Hepatocyte (in vitro differentiated cells): Measurements from ENCODE around the gene NTRK3. TPM values are rescaled to one million over a fixed set of nuclear protein-coding genes. Genes with fewer than 3 reads are reported as not detected.

ENCODE experiments used
- DNase-seq: peaks from one replicate; pipeline ENCODE4 v3.0.0-alpha.2; 2016; ENCODE audit warnings: low spot score
- H2AFZ ChIP-seq: fragments of 200-600 bp; sonication (generic); 2 replicates; pipeline ENCODE4 v1.6.0; 2016; ENCODE audit warnings: antibody characterized with exemption, mild to moderate bottlenecking
- H3K27ac ChIP-seq: fragments of 200-600 bp; sonication (generic); 2 replicates; pipeline ENCODE4 v1.5.1; 2016; ENCODE audit warnings: mild to moderate bottlenecking
- H3K27me3 ChIP-seq: fragments of 200-600 bp; sonication (generic); 2 replicates; pipeline ENCODE4 v1.6.1; 2016
- H3K36me3 ChIP-seq: fragments of 200-600 bp; sonication (generic); replicated peaks from 2 replicates; pipeline ENCODE4 v1.5.1; 2016; ENCODE audit warnings: low read depth; ENCODE audit not compliant: insufficient read depth
- H3K4me1 ChIP-seq: fragments of 200-600 bp; sonication (generic); 2 replicates; pipeline ENCODE4 v1.5.1; 2016; ENCODE audit warnings: mild to moderate bottlenecking, moderate library complexity; ENCODE audit not compliant: insufficient read depth
- H3K4me2 ChIP-seq: fragments of 200-600 bp; sonication (generic); 2 replicates; pipeline ENCODE4 v1.6.0; 2016
- H3K4me3 ChIP-seq: fragments of 200-600 bp; sonication (generic); 2 replicates; pipeline ENCODE4 v1.5.1; 2016; ENCODE audit warnings: mild to moderate bottlenecking
- H3K79me2 ChIP-seq: fragments of 200-600 bp; sonication (generic); 2 replicates; pipeline ENCODE4 v1.6.0; 2017; ENCODE audit warnings: mild to moderate bottlenecking
- H3K9me2 ChIP-seq: fragments of 200-600 bp; sonication (generic); replicated peaks from 2 replicates; pipeline ENCODE4 v1.6.0; 2017; ENCODE audit warnings: mild to moderate bottlenecking; ENCODE audit not compliant: insufficient read depth
- H3K9me3 ChIP-seq: fragments of 200-600 bp; sonication (generic); 2 replicates; pipeline ENCODE4 v1.5.1; 2016; ENCODE audit warnings: low read depth, mild to moderate bottlenecking
- H4K20me1 ChIP-seq: fragments of 200-600 bp; sonication (generic); 2 replicates; pipeline ENCODE4 v1.6.0; 2016; ENCODE audit warnings: mild to moderate bottlenecking; ENCODE audit not compliant: insufficient read depth, poor library complexity, severe bottlenecking
- CTCF ChIP-seq: fragments of 200-600 bp; sonication (generic); IDR thresholded peaks from 2 replicates; pipeline ENCODE4 v1.5.1; 2016; ENCODE audit warnings: antibody characterized with exemption, mild to moderate bottlenecking; ENCODE audit not compliant: poor library complexity
- EZH2 ChIP-seq: fragments of 200-600 bp; sonication (generic); IDR thresholded peaks from 2 replicates; pipeline ENCODE4 v1.6.1; 2016; ENCODE audit warnings: antibody characterized with exemption, mild to moderate bottlenecking, borderline replicate concordance
- EZH2phosphoT487 ChIP-seq: fragments of 200-600 bp; sonication (generic); IDR thresholded peaks from one replicate; pipeline ENCODE4 v1.6.1; 2018; ENCODE audit warnings: antibody characterized with exemption, mild to moderate bottlenecking, low read depth, moderate library complexity; ENCODE audit not compliant: unreplicated experiment, severe bottlenecking
- WGBS: methylation state at CpG from one replicate; pipeline ENCODE4 v1.1.6; 2016; ENCODE audit warnings: low lambda C conversion rate; ENCODE audit errors: missing lambda C conversion rate; 5-methylcytosine and 5-hydroxymethylcytosine counted together
- polyA plus RNA-seq: library from polyadenylated mRNA; unstranded; fragments of >200 nt; fragmentation: Nextera tagmentation; extraction: Ambion mirVana; gene quantifications from 2 replicates; pipeline ENCODE4 v1.2.1, GENCODE V29; 2016
- total RNA-seq: library from RNA; depleted of rRNA; stranded (reverse); fragments of >200 nt; gene quantifications from 2 replicates; pipeline ENCODE4 v1.2.3, GENCODE V29; 2014

NTRK3 gene
- total and polyA plus RNA-seq, 2 experiments from 2014 or later: 4.9 to 5.6 TPM

GRCh38 chr15:87850916-87851315, 405.6 kb downstream of the NTRK3 start:
- no peak for DNase-seq
- Histone ChIP-seq H3K27me3 (no peaks in the 10 kb centered on the region), H3K27ac (no peak overlapping the region), H3K36me3 (no peaks in the 10 kb centered on the region), H3K4me2 (no peak overlapping the region), H3K79me2 (no peaks in the 10 kb centered on the region), H3K4me3 (no peak overlapping the region), H2AFZ (no peak overlapping the region), H3K9me2 (no peaks in the 10 kb centered on the region), H3K9me3 (no peaks in the 10 kb centered on the region), H3K4me1 (no peaks in the 10 kb centered on the region), H4K20me1 (no peaks in the 10 kb centered on the region)
- TF ChIP-seq EZH2phosphoT487 (no peak), EZH2 (no peak), CTCF (no peak)
- WGBS: 53% methylated on average over 4 of the region's 4 CpGs

- no peaks in the 10 kb centered on the region for H3K9me3 ChIP-seq
- H4K20me1 ChIP-seq: no peaks in the 10 kb centered on the region
- H3K4me1 ChIP-seq: no peaks in the 10 kb centered on the region
- no peak for TF ChIP-seq CTCF
- no peak for TF ChIP-seq EZH2
- no peak for TF ChIP-seq EZH2phosphoT487
- H3K4me3 ChIP-seq: no peak overlapping the region
- H3K9me2 ChIP-seq: no peaks in the 10 kb centered on the region
- H2AFZ ChIP-seq: no peak overlapping the region
- no peak for DNase-seq
- no peak overlapping the region for H3K4me2 ChIP-seq
- H3K27ac ChIP-seq: no peak overlapping the region
- no peaks in the 10 kb centered on the region for H3K79me2 ChIP-seq
- 80% methylated on average over 2 of the region's 2 CpGs for WGBS
- no peaks in the 10 kb centered on the region for H3K36me3 ChIP-seq
- H3K27me3 ChIP-seq: no peaks in the 10 kb centered on the region
Observed at GRCh38 chr15:87849181-87849580, 407.4 kb downstream of the NTRK3 start.

GRCh38 chr15:87848012-87848411, 408.5 kb downstream of the NTRK3 start:
- H3K79me2 ChIP-seq: no peaks in the 10 kb centered on the region
- no peaks in the 10 kb centered on the region for H3K9me2 ChIP-seq
- no peak for DNase-seq
- H3K4me3 ChIP-seq: no peak overlapping the region
- WGBS: 91% methylated on average over 1 of the region's 1 CpG
- no peaks in the 10 kb centered on the region for H4K20me1 ChIP-seq
- H2AFZ ChIP-seq: no peak overlapping the region
- H3K4me1 ChIP-seq: no peaks in the 10 kb centered on the region
- H3K27me3 ChIP-seq: no peaks in the 10 kb centered on the region
- no peak overlapping the region for H3K4me2 ChIP-seq
- no peak for TF ChIP-seq EZH2phosphoT487
- TF ChIP-seq CTCF: no peak
- no peak for TF ChIP-seq EZH2
- H3K27ac ChIP-seq: no peak overlapping the region
- no peaks in the 10 kb centered on the region for H3K9me3 ChIP-seq
- no peaks in the 10 kb centered on the region for H3K36me3 ChIP-seq

- no peaks in the 10 kb centered on the region for H3K9me3 ChIP-seq
- no peaks in the 10 kb centered on the region for H3K36me3 ChIP-seq
- no peak for DNase-seq
- no peaks in the 10 kb centered on the region for H3K4me1 ChIP-seq
- H3K27ac ChIP-seq: no peak overlapping the region
- no peaks in the 10 kb centered on the region for H3K79me2 ChIP-seq
- WGBS: 94% methylated on average over 3 of the region's 3 CpGs
- H2AFZ ChIP-seq: no peak overlapping the region
- H3K27me3 ChIP-seq: no peaks in the 10 kb centered on the region
- TF ChIP-seq CTCF: no peak
- TF ChIP-seq EZH2phosphoT487: no peak
- no peak for TF ChIP-seq EZH2
- no peak overlapping the region for H3K4me2 ChIP-seq
- H4K20me1 ChIP-seq: no peaks in the 10 kb centered on the region
- no peaks in the 10 kb centered on the region for H3K9me2 ChIP-seq
- no peak overlapping the region for H3K4me3 ChIP-seq
Observed at GRCh38 chr15:87846746-87847145, 409.8 kb downstream of the NTRK3 start.
